Measurements from ENCODE around the gene BMPR1B.

- no peak for TF ChIP-seq POLR2AphosphoS5 (IDR thresholded peaks at IDR 0.05; ENCODE audit: low read depth, low read length)
- no peak for TF ChIP-seq POLR2A (IDR thresholded peaks at IDR 0.05; ENCODE audit: low read depth, low read length)
Observed at GRCh38 chr4:94895081-94895480, 137.3 kb downstream of the BMPR1B start.

All from GM12892 (cell line).